Lower lobe of right lung (tissue), 2 donors: ENCODE results near the gene PHF5A. TPM values are rescaled to one million over a fixed set of nuclear protein-coding genes. Genes with fewer than 3 reads are reported as not detected.
"Not testable (repeated sequence)": the region's sequence is repeated elsewhere in the genome, so short reads cannot be mapped to it uniquely, and the experiment has no call there.

Experiments used
- ATAC-seq, 2 donors: fragments of 200-7000 bp; cut with Tn5 transposase; one replicate each; pipeline ENCODE4 v1.9.1; 2020 to 2022; ENCODE audit warnings: mild to moderate bottlenecking in 2 of 2, moderate library complexity in 2 of 2
- DNase-seq: peaks from one replicate; pipeline ENCODE4 v3.0.0-alpha.2; 2020
- H3K27ac ChIP-seq: fragments of 200-600 bp; one replicate; pipeline ENCODE4 v1.8.0; 2022
- H3K27me3 ChIP-seq: fragments of 200-600 bp; one replicate; pipeline ENCODE4 v1.8.0; 2022; ENCODE audit warnings: low read depth
- H3K36me3 ChIP-seq: fragments of 200-600 bp; one replicate; pipeline ENCODE4 v1.8.0; 2022; ENCODE audit warnings: mild to moderate bottlenecking
- H3K4me1 ChIP-seq: fragments of 200-600 bp; one replicate; pipeline ENCODE4 v1.8.0; 2022
- H3K4me3 ChIP-seq: fragments of 200-600 bp; one replicate; pipeline ENCODE4 v1.8.0; 2022; ENCODE audit warnings: mild to moderate bottlenecking
- H3K9me3 ChIP-seq: fragments of 200-600 bp; one replicate; pipeline ENCODE4 v1.8.0; 2022
- intact Hi-C: fragments of 100-400 bp; cut with DNase I; formaldehyde crosslinking; loops from one replicate; pipeline ENCODE4 v1.11.0; 2022
- total RNA-seq: library from RNA; stranded (reverse); fragmentation: NEBNext Ultra II Directional; extraction: Animal tissue kit (Norgen Biotek cat#: 25700); gene quantifications from one replicate; pipeline ENCODE4 v1.2.1, GENCODE V29; 2021
- TF ChIP-seq, protein P1 (sequence below): fragments of 200-600 bp; IDR thresholded peaks from one replicate; pipeline ENCODE4 v1.8.0; 2022; ENCODE audit warnings: antibody characterized with exemption, mild to moderate bottlenecking
- donor health status: DM: no; HTN: yes; CAD: no; lungs with severe emphysema.

PHF5A gene
- total RNA-seq, 1 donor from 2014 or later = 31.1 TPM

DNA sequence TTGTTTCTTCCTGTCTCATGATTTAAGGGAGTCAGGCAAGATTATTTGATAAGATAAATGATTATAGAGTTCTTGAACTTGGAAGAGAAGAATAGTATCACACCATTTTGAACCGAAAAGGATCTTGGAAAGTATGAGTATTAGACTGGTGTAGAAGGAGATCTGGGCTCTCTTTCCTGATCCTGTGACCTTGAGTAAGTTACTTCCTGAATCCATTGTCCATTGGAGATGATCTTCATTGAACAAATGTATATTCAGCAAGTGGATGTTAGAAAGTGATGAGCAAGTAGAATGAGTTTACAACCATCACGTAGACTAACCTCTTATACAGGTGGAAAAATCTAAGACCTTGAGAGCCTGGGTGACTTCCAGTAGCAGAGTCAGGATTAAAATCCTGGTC, 2.4 kb upstream of the PHF5A start:
- Histone ChIP-seq H3K4me3 (no peak overlapping the region), H3K27me3 (no peaks in the 10 kb centered on the region), H3K4me1 (peaks cover 23% of the 10 kb centered on the region), H3K27ac (no peak overlapping the region), H3K9me3 (no peaks in the 10 kb centered on the region), H3K36me3 (peaks cover 34% of the 10 kb centered on the region)
- no peak for DNase-seq
- intact Hi-C loops = no loop called here
- TF ChIP-seq, protein P1, sequence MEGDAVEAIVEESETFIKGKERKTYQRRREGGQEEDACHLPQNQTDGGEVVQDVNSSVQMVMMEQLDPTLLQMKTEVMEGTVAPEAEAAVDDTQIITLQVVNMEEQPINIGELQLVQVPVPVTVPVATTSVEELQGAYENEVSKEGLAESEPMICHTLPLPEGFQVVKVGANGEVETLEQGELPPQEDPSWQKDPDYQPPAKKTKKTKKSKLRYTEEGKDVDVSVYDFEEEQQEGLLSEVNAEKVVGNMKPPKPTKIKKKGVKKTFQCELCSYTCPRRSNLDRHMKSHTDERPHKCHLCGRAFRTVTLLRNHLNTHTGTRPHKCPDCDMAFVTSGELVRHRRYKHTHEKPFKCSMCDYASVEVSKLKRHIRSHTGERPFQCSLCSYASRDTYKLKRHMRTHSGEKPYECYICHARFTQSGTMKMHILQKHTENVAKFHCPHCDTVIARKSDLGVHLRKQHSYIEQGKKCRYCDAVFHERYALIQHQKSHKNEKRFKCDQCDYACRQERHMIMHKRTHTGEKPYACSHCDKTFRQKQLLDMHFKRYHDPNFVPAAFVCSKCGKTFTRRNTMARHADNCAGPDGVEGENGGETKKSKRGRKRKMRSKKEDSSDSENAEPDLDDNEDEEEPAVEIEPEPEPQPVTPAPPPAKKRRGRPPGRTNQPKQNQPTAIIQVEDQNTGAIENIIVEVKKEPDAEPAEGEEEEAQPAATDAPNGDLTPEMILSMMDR = no peak
- no peak for ATAC-seq

DNA sequence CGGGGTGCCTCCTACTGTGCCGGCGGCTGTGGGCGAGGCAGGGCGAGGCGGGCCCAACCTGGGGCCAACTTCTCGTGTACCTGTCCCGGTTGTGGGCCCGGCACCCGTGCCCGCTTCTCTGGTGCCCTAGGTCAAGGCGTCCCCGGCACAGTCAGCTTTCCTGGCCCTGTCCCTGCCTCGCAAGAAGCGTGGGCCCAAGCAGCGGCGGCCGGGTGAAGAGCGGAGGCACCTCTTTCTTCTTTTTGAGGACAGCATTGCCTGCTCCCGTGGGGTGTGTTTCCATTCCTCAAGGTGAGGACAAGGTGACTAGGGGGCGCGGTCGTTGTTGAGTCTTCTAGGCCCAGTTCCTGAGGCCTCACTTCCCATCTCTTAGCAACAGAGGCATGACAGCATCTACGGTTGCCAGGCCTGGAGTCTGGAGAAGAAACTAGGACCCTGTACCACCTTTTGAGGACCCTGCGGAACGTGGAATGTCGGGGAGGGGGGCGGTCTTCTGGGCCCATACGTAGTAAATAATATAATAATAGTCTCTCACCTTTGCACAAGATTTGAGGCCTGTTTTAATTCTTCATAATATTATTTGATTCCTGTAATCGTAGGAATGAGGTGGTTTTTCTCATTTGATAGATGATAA, 843 bp upstream of the PHF5A start:
- DNase-seq (no peak), ATAC-seq (peak; percentile 31 to 57)
- Histone ChIP-seq H3K4me1 (peaks cover 23% of the 10 kb centered on the region), H3K27me3 (no peaks in the 10 kb centered on the region), H3K4me3 (peak overlapping the region; percentile 99), H3K9me3 (no peaks in the 10 kb centered on the region), H3K27ac (peak overlapping the region; percentile 98), H3K36me3 (peaks cover 50% of the 10 kb centered on the region)
- intact Hi-C loops = no loop called here
- TF ChIP-seq, protein P1 = no peak

DNA sequence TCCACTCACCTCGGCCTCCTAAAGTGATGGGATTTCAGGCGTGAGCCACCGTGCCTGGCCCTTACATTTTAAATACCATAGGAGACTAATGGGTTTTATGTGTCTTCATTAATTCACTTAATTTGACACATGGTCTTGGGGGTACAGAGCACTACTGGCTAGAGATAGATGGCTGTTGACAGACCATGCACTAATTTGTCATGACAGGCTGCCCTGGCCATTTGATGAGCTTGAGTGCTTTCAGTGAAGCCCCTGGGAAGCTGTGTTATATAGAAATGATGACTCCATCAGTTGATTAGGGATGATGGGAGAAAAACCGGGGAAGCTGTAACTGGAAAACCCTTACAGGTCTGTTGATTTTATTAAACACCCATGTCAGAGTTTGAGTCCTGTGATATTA, 6.6 kb downstream of the PHF5A start:
- H3K27ac ChIP-seq = no peak overlapping the region
- no peak for ATAC-seq
- no peak overlapping the region for H3K4me3 ChIP-seq
- no peaks in the 10 kb centered on the region for H3K4me1 ChIP-seq
- TF ChIP-seq, protein P1 = no peak
- no peaks in the 10 kb centered on the region for H3K9me3 ChIP-seq
- H3K27me3 ChIP-seq = no peaks in the 10 kb centered on the region
- peaks cover 94% of the 10 kb centered on the region for H3K36me3 ChIP-seq
- intact Hi-C loops = no loop called here
- no peak for DNase-seq

DNA sequence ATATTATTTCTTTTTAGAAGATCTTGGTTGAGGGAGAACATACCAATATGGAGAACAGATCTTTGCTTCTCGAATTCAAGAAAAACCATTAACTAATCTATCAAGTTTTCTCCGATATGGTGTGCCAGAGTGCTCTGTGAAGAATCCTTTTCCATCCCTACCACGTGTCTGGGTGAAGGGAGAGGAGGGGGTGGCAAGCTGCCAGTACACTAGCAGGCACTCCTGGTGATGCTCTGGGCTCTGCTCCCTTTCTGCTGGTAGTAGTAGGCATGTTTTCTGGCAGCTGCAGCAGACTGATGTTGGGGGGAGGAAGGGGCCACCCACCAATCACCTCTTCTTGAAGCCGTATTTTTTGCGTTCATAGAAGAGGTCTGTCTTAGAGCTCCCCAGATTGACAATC, 8.4 kb downstream of the PHF5A start:
- intact Hi-C loops, H3K27me3 ChIP-seq, DNase-seq, H3K4me3 ChIP-seq, ATAC-seq, H3K9me3 ChIP-seq, H3K27ac ChIP-seq, H3K4me1 ChIP-seq: not testable (repeated sequence)
- peaks cover 76% of the 10 kb centered on the region for H3K36me3 ChIP-seq

DNA sequence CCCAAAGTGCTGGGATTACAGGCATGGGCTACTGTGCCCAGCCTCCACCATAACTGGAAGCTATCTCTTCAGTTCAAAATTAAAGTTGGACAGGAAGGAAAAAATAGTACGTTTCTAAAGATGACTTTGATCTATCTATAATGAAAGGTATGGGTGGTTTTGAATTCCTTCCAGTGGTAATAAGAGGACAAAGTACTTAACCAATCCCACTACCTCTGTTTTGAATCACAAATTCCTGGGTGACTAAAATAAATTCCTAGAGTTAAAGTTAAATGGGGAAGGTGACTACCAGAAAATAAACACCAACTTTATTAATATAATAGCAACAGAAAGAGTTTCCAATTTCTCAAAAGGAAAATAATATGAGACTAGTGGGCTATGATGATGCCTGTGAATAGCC, 9.1 kb downstream of the PHF5A start:
- Histone ChIP-seq H3K4me3 (no peak overlapping the region), H3K27me3 (no peaks in the 10 kb centered on the region), H3K27ac (no peak overlapping the region), H3K9me3 (no peaks in the 10 kb centered on the region), H3K4me1 (no peaks in the 10 kb centered on the region), H3K36me3 (peaks cover 70% of the 10 kb centered on the region)
- ATAC-seq (no peak), DNase-seq (no peak)
- TF ChIP-seq, protein P1 = no peak
- intact Hi-C loops = no loop called here

DNA sequence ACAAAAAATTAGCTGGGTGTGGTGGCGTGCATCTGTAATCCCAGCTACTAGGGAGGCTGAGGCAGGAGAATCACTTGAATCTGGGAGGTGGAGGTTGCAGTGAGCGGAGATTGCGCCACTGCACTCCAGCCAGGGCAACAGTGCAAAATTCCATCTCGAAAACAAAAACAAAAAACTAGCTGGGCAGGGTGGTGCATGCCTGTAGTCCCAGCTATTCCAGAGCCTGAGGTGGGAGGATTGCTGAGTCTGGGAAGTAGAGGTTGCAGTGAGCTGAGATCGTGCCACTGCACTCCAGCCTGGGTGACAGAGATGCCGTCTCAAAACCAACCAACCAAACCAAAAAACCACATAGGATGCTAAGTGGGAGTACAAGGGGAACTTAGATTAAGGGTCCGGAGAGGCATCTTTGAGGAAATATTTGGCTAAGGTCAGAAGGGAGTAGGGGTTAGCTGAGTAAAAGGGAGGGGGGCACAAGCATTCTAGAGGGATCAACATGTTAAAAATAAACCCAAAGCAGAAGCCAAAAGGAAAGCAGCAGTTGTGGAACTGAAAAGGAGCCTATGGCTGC, 10.2 kb downstream of the PHF5A start:
- peaks cover 58% of the 10 kb centered on the region for H3K36me3 ChIP-seq

More for the DNA sequence above, 10.2 kb downstream of the PHF5A start:
- DNase-seq (no peak), ATAC-seq (no peak)
- Histone ChIP-seq H3K9me3 (no peaks in the 10 kb centered on the region), H3K27me3 (no peaks in the 10 kb centered on the region), H3K4me3 (no peak overlapping the region), H3K4me1 (no peaks in the 10 kb centered on the region), H3K27ac (no peak overlapping the region)
- intact Hi-C loops = no loop called here
- TF ChIP-seq, protein P1 = no peak
